ENCODE results near the gene WDR64.
A peak's percentile ranks its signal among the peaks of the same experiment; 100 is the strongest.
"Not testable (repeated sequence)": the region's sequence is repeated elsewhere in the genome, so short reads cannot be mapped to it uniquely, and the experiment has no call there.

The WDR64 gene

GRCh38 chr1:241702442-241703373 is 50.6 kb downstream of the WDR64 start:
- DNase-seq, result no peak

- DNase-seq, result not testable (repeated sequence)
These were observed 51.7 kb downstream of the WDR64 start for GRCh38 chr1:241703739-241704138.

- DNase-seq, result no peak
These were observed 54.2 kb downstream of the WDR64 start for GRCh38 chr1:241706257-241706656.

- DNase-seq, result peak in 2 of 5 experiments; percentile 11 to 62
These were observed 54.9 kb downstream of the WDR64 start for GRCh38 chr1:241706967-241707366.

- DNase-seq, result no peak
These were observed 55.4 kb downstream of the WDR64 start for GRCh38 chr1:241707442-241707841.

GRCh38 chr1:241711326-241711725 is 59.2 kb downstream of the WDR64 start:
- no peak for DNase-seq

- no peak for DNase-seq
These were observed 61.2 kb downstream of the WDR64 start for GRCh38 chr1:241713316-241713715.

- no peak for DNase-seq
These were observed 62.5 kb downstream of the WDR64 start for GRCh38 chr1:241714321-241715218.

GRCh38 chr1:241715435-241715834 is 63.4 kb downstream of the WDR64 start:
- no peak for DNase-seq

GRCh38 chr1:241715956-241716355 is 63.9 kb downstream of the WDR64 start:
- DNase-seq, result no peak

GRCh38 chr1:241716915-241717656 is 65.0 kb downstream of the WDR64 start:
- peak in 1 of 5 experiments; percentile 0 for DNase-seq

GRCh38 chr1:241717975-241718374 is 65.9 kb downstream of the WDR64 start:
- DNase-seq, result no peak

GRCh38 chr1:241721011-241721410 is 68.9 kb downstream of the WDR64 start:
- no peak for DNase-seq

- no peak for DNase-seq
These were observed 70.9 kb downstream of the WDR64 start for GRCh38 chr1:241722947-241723346.

GRCh38 chr1:241724741-241725356 is 72.8 kb downstream of the WDR64 start:
- DNase-seq, result no peak

- DNase-seq, result no peak
These were observed 78.0 kb downstream of the WDR64 start for GRCh38 chr1:241730031-241730430.

GRCh38 chr1:241733899-241734298 is 81.8 kb downstream of the WDR64 start:
- DNase-seq, result no peak

GRCh38 chr1:241734533-241734932 is 82.5 kb downstream of the WDR64 start:
- DNase-seq, result no peak

GRCh38 chr1:241735493-241735926 is 83.4 kb downstream of the WDR64 start:
- DNase-seq, result not testable (repeated sequence)

GRCh38 chr1:241736387-241736786 is 84.3 kb downstream of the WDR64 start:
- DNase-seq, result no peak

- DNase-seq, result no peak
These were observed 86.4 kb downstream of the WDR64 start for GRCh38 chr1:241738284-241739078.
